K562 (cell line): ENCODE measurements around the gene TNPO2. TPM values are rescaled to one million over a fixed set of nuclear protein-coding genes. Genes with fewer than 3 reads are reported as not detected.
A peak's percentile ranks its signal among the peaks of the same experiment; 100 is the strongest.

ENCODE experiments used
- ATAC-seq: fragments of 200-7000 bp; cut with Tn5 transposase; 3 replicates; pipeline ENCODE4 v1.9.1; 2020; ENCODE audit warnings: moderate library complexity
- BruUV-seq: library from RNA; stranded (reverse); fragments of 400-500 nt; replicated peaks from 2 replicates; lab custom pipeline; 2021; lab: Mats Ljungman, UMichigan
- CTCF ChIA-PET: fragments of 300-600 bp; formaldehyde crosslinking; extraction: SDS; loops from one replicate; lab custom pipeline; 2021; ENCODE audit warnings: low intra/inter-chr PET ratio; lab: Yijun Ruan, JAX
- POLR2A ChIA-PET: fragments of 300-600, 350-650 bp; sonication (Branson Sonifier 250); formaldehyde crosslinking; extraction: SDS; loops from one replicate; lab custom pipeline; 2021; ENCODE audit warnings: antibody characterized with exemption, inconsistent platforms; lab: Yijun Ruan, JAX
- DNase-seq, 4 experiments: peaks; one replicate each; pipeline versions ENCODE4 v3.0.0 to v3.0.0-alpha.2; 2011 to 2018; ENCODE audit warnings: low spot score in 3 of 4, mixed read lengths in 3 of 4; ENCODE audit errors: extremely low read depth in 1 of 4
- FAIRE-seq: peaks from 2 replicates; lab custom pipeline; 2011; peaks lifted over from hg19 to GRCh38; lab: Jason Lieb, UNC
- H2AFZ ChIP-seq: 2 replicates; pipeline ENCODE4 v1.6.0; 2011; ENCODE audit warnings: low read depth, low read length, control low read depth, inconsistent platforms
- H3K27ac ChIP-seq: fragments of 200-600 bp; 3 replicates; pipeline ENCODE4 v1.8.0; 2011; ENCODE audit warnings: low read depth, mild to moderate bottlenecking, control low read depth, inconsistent platforms, low read length, moderate library complexity, mixed read lengths; ENCODE audit errors: extremely low read depth
- H3K27me3 ChIP-seq, 2 experiments: fragments of 300-600 bp in 1 of 2; 2 replicates in 1 of 2; 3 replicates in 1 of 2; pipeline versions ENCODE4 v1.6.0 to v1.8.0; 2011; ENCODE audit warnings: inconsistent platforms in 2 of 2, low read length in 2 of 2, mild to moderate bottlenecking in 1 of 2, mixed read lengths in 1 of 2, moderate library complexity in 1 of 2; ENCODE audit not compliant: control insufficient read depth in 2 of 2, insufficient read depth in 2 of 2
- H3K36me3 ChIP-seq: fragments of 300-600 bp; 3 replicates; pipeline ENCODE4 v1.8.0; 2011; ENCODE audit warnings: mild to moderate bottlenecking, low read length, inconsistent platforms; ENCODE audit not compliant: control insufficient read depth, insufficient read depth
- H3K4me1 ChIP-seq, 2 experiments: fragments of 200-600 bp in 1 of 2; replicated peaks in 1 of 2; 2 replicates in 1 of 2; 3 replicates in 1 of 2; pipeline versions ENCODE4 v1.5.1 to v1.8.0; 2011; ENCODE audit warnings: inconsistent platforms in 2 of 2, low read length in 2 of 2, mild to moderate bottlenecking in 1 of 2, mixed read lengths in 1 of 2, moderate library complexity in 1 of 2; ENCODE audit not compliant: control insufficient read depth in 2 of 2, insufficient read depth in 2 of 2
- H3K4me2 ChIP-seq: 2 replicates; pipeline ENCODE4 v1.6.1; 2011; ENCODE audit warnings: low read length, control low read depth, inconsistent platforms, mixed read lengths; ENCODE audit not compliant: insufficient read depth
- H3K4me3 ChIP-seq: fragments of 200-600 bp; sonication (generic), shearing (Covaris generic); 2 replicates; pipeline ENCODE4 v1.5.1; 2016; ENCODE audit warnings: control low read depth, inconsistent platforms
- H3K79me2 ChIP-seq: fragments of 200-600 bp; 3 replicates; pipeline ENCODE4 v1.8.0; 2011; ENCODE audit warnings: low read length, inconsistent platforms; ENCODE audit not compliant: control insufficient read depth, insufficient read depth
- H3K9ac ChIP-seq, 2 experiments: 2 replicates each; pipeline versions ENCODE4 v1.6.0 to v1.6.1; 2011; ENCODE audit warnings: low read depth in 2 of 2, low read length in 2 of 2, control low read depth in 1 of 2, inconsistent platforms in 1 of 2, mild to moderate bottlenecking in 1 of 2, mixed read lengths in 1 of 2; ENCODE audit not compliant: insufficient read depth in 1 of 2
- H3K9me1 ChIP-seq: one replicate; pipeline ENCODE4 v1.6.0; 2011; ENCODE audit warnings: inconsistent platforms, mild to moderate bottlenecking, low read length, moderate library complexity; ENCODE audit not compliant: control insufficient read depth, insufficient read depth
- H3K9me3 ChIP-seq: replicated peaks from 2 replicates; pipeline ENCODE4 v1.5.1; 2011; ENCODE audit warnings: low read depth, low read length, inconsistent platforms; ENCODE audit not compliant: control insufficient read depth, insufficient read depth
- H4K20me1 ChIP-seq: replicated peaks from 2 replicates; pipeline ENCODE4 v1.6.1; 2011; ENCODE audit warnings: low read length, inconsistent platforms, mixed read lengths; ENCODE audit not compliant: control insufficient read depth, insufficient read depth
- CBX3 ChIP-seq, 2 experiments: IDR thresholded peaks; 1 replicate in 1 of 2; 2 replicates in 1 of 2; pipeline ENCODE4 v1.6.1; 2012; ENCODE audit warnings: inconsistent platforms in 2 of 2, low read length in 2 of 2, borderline replicate concordance in 1 of 2, control low read depth in 1 of 2
- E2F6 ChIP-seq, 2 experiments: IDR thresholded peaks; 2 replicates each; pipeline ENCODE4 v1.6.1; 2011; ENCODE audit warnings: borderline replicate concordance in 1 of 2, control low read depth in 1 of 2, low read depth in 1 of 2, low read length in 1 of 2, mild to moderate bottlenecking in 1 of 2, mixed read lengths in 1 of 2, moderate library complexity in 1 of 2; ENCODE audit not compliant: insufficient read depth in 1 of 2, insufficient read length in 1 of 2, poor library complexity in 1 of 2, severe bottlenecking in 1 of 2; ENCODE audit errors: extremely low read depth in 1 of 2
- KAT7 ChIP-seq: sonication (generic); formaldehyde crosslinking; IDR thresholded peaks from 2 replicates; pipeline ENCODE4 v1.8.0; 2022; ENCODE audit warnings: missing genetic modification reagents, mild to moderate bottlenecking, borderline replicate concordance
- MAX ChIP-seq: sonication (generic); formaldehyde crosslinking; IDR thresholded peaks from 2 replicates; pipeline ENCODE4 v1.9.0; 2022; ENCODE audit warnings: mild to moderate bottlenecking, missing genetic modification reagents
- MGA ChIP-seq: fragments of 450-650 bp; IDR thresholded peaks from 2 replicates; pipeline ENCODE4 v1.6.1; 2016; ENCODE audit warnings: mild to moderate bottlenecking, moderate library complexity
- ZNF197 ChIP-seq: fragments of 200-800 bp; sonication (Bioruptor generic); IDR thresholded peaks from 2 replicates; pipeline ENCODE4 v1.6.1; 2016; ENCODE audit warnings: low read depth, missing genetic modification characterization, missing compliant biosample characterization
- ZNF644 ChIP-seq: fragments of 200-800 bp; sonication (Bioruptor generic); IDR thresholded peaks from 2 replicates; pipeline ENCODE4 v1.6.1; 2016; ENCODE audit warnings: low read depth, missing genetic modification characterization, missing compliant biosample characterization
- WGBS: fragments of 100-300 bp; shearing (Covaris generic); methylation state at CpG from one replicate; pipeline ENCODE4 v1.1.6; 2016; ENCODE audit warnings: low coverage, mixed read lengths; ENCODE audit not compliant: insufficient coverage; ENCODE audit errors: missing lambda C conversion rate; 5-methylcytosine and 5-hydroxymethylcytosine counted together
- in situ Hi-C: fragments of 300-500 bp; cut with MboI; formaldehyde crosslinking; loops from 4 replicates; pipeline ENCODE4 v1.15.0; 2018; ENCODE audit warnings: inconsistent platforms, mixed read lengths
- intact Hi-C: fragments of 100-400 bp; cut with micrococcal nuclease; formaldehyde crosslinking; loops from 2 replicates; pipeline ENCODE4 v1.14.2; 2022
- polyA plus RNA-seq, 8 experiments: library from polyadenylated mRNA; depleted of rRNA in 4 of 8; stranded (reverse) in 5 of 8; unstranded in 3 of 8; fragments of >200 nt; fragmentation: Nextera tagmentation in 2 of 8; fragmentation: Illumina TruSeq in 1 of 8; extraction: Ambion mirVana in 2 of 8; extraction: Trizol in 1 of 8; gene quantifications; 2 replicates each; pipeline versions ENCODE4 v1.2.1 to v1.2.3, GENCODE V29; 2011 to 2014; ENCODE audit warnings: inconsistent platforms in 1 of 8, missing spikeins in 1 of 8
- total RNA-seq, 7 experiments: library from RNA; depleted of rRNA in 6 of 7; stranded (reverse); fragments of >200 nt in 6 of 7; fragmentation: Illumina TruSeq in 2 of 7; extraction: Trizol in 2 of 7; gene quantifications; 2 replicates each; pipeline versions ENCODE4 v1.2.1 to v1.2.3, GENCODE V29; 2011 to 2021; ENCODE audit warnings: low replicate concordance in 1 of 7

TNPO2 gene
- total and polyA plus RNA-seq, 9 of the 15 experiments (the other 6 are each of a cell fraction or from before 2014, with no cell fraction given) = 6.0 to 126 (median 53.8) TPM

- peak overlapping the region; percentile 82 for H3K4me3 ChIP-seq
- H2AFZ ChIP-seq = peak overlapping the region; percentile 89
- in situ Hi-C loops (no loop called here), intact Hi-C loops (no loop called here)
- TF ChIP-seq ZNF644 (tag) = no peak
- TF ChIP-seq KAT7 (CRISPR knock-in tag) = 0 out of 2 replicates have a peak, but pooled peaks have one; percentile 2
- TF ChIP-seq CBX3 (IDR thresholded peaks at IDR 0.05; ENCODE audit: borderline replicate concordance in 1 of 2, low read length in 2 of 2) = peak in 1 of 2 experiments; percentile 10; a peak in 1 of 3 replicates
- TF ChIP-seq MAX (CRISPR knock-in tag) = peak; percentile 75; the same call in 1 of the 2 replicates
- peak in 1 of 2 experiments; percentile 81 for TF ChIP-seq E2F6 (IDR thresholded peaks at IDR 0.05; ENCODE audit: borderline replicate concordance in 1 of 2, extremely low read depth in 1 of 2, insufficient read depth in 1 of 2, insufficient read length in 1 of 2, low read depth in 1 of 2, low read length in 1 of 2, poor library complexity in 1 of 2, severe bottlenecking in 1 of 2)
- TF ChIP-seq MGA = 0 out of 2 replicates have a peak, but pooled peaks have one; percentile 37
- no peak for TF ChIP-seq ZNF197 (CRISPR knock-in tag)
- H3K36me3 ChIP-seq = peaks cover 52% of the 10 kb centered on the region
- H3K79me2 ChIP-seq = peaks cover 7% of the 10 kb centered on the region; the same call in 2 of the 3 replicates
- DNase-seq = peak in 3 of 4 experiments; percentile 33 to 70 (median 67)
- no peaks in the 10 kb centered on the region for H3K9me1 ChIP-seq
- H4K20me1 ChIP-seq = no peaks in the 10 kb centered on the region
- no TSS peak for BruUV-seq
- peak overlapping the region; percentile 91 for H3K4me2 ChIP-seq
- CTCF ChIA-PET = no interaction called here
- peaks cover 0 to 29% of the 10 kb centered on the region in 2 experiments; a peak in 3 of 5 replicates for H3K4me1 ChIP-seq
- no peak for FAIRE-seq
- H3K27ac ChIP-seq = peak overlapping the region; percentile 69
- ATAC-seq = peak; percentile 31
- WGBS = 12% methylated on average over 27 of the region's 36 CpGs
- no peaks in the 10 kb centered on the region; a peak in 1 of 5 replicates for H3K27me3 ChIP-seq
- H3K9ac ChIP-seq = peak overlapping the region; percentile 68 to 95
- no peaks in the 10 kb centered on the region for H3K9me3 ChIP-seq
- POLR2A ChIA-PET = interaction anchor here (0.6 to 2.6 kb wide), 5 partner anchors 11 to 38 kb away, joined by 4 to 21 read pairs (median 5); partner anchors contain the start of genes DHPS and TRIR
These were observed 27.8 kb downstream of the TNPO2 start for GRCh38 chr19:12695997-12696365.
